Panc1 (cell line): ENCODE data around the gene CPA2. TPM values are rescaled to one million over a fixed set of nuclear protein-coding genes. Genes with fewer than 3 reads are reported as not detected.

Experiments
- ATAC-seq: fragments of 200-7000 bp; cut with Tn5 transposase; 2 replicates; pipeline ENCODE4 v1.9.1; 2020; ENCODE audit warnings: mild to moderate bottlenecking, moderate library complexity
- BruUV-seq: library from RNA; stranded (reverse); fragments of 400-500 nt; replicated peaks from 2 replicates; lab custom pipeline; 2021; lab: Mats Ljungman, UMichigan
- CTCF ChIA-PET: fragments of 300-600 bp; sonication (Branson Sonifier 250); formaldehyde crosslinking; loops from one replicate; lab custom pipeline; 2022; ENCODE audit warnings: antibody characterized with exemption; lab: Charles Lee
- POLR2A ChIA-PET: fragments of 300-600 bp; sonication (Branson Sonifier 250); formaldehyde crosslinking; loops from one replicate; lab custom pipeline; 2022; ENCODE audit warnings: antibody characterized with exemption; lab: Charles Lee
- DNase-seq: peaks from one replicate; pipeline ENCODE4 v3.0.0-alpha.2; 2010; ENCODE audit warnings: low read depth, low spot score
- H3K27ac ChIP-seq: 2 replicates; pipeline ENCODE4 v1.5.1; 2011; ENCODE audit warnings: mild to moderate bottlenecking, low read length, inconsistent platforms
- H3K27me3 ChIP-seq: fragments of 200-500 bp; sonication (Bioruptor generic); 2 replicates; pipeline ENCODE4 v1.6.0; 2014; ENCODE audit warnings: low read length, inconsistent platforms; ENCODE audit not compliant: control insufficient read depth, insufficient read depth
- H3K36me3 ChIP-seq: fragments of 200-500 bp; sonication (Bioruptor generic); 2 replicates; pipeline ENCODE4 v1.5.1; 2014; ENCODE audit warnings: inconsistent platforms, mild to moderate bottlenecking, low read length, moderate library complexity; ENCODE audit not compliant: control insufficient read depth, insufficient read depth
- H3K4me1 ChIP-seq: 2 replicates; pipeline ENCODE4 v1.5.1; 2011; ENCODE audit warnings: inconsistent platforms, mild to moderate bottlenecking, low read length, moderate library complexity; ENCODE audit not compliant: control insufficient read depth, insufficient read depth
- H3K4me3 ChIP-seq, 2 experiments: 2 replicates each; pipeline ENCODE4 v1.5.1; 2011 to 2012; ENCODE audit warnings: low read depth in 2 of 2, low read length in 2 of 2, mild to moderate bottlenecking in 2 of 2, inconsistent platforms in 1 of 2, moderate library complexity in 1 of 2
- H3K9me3 ChIP-seq: fragments of 200-500 bp; sonication (Bioruptor generic); 2 replicates; pipeline ENCODE4 v1.5.1; 2014; ENCODE audit warnings: low read depth, mild to moderate bottlenecking, inconsistent platforms, low read length, moderate library complexity; ENCODE audit not compliant: control insufficient read depth, insufficient read depth
- CTCF ChIP-seq: fragments of 450-650 bp; IDR thresholded peaks from 2 replicates; pipeline ENCODE4 v1.5.1; 2017; ENCODE audit warnings: mild to moderate bottlenecking
- POLR2AphosphoS5 ChIP-seq: IDR thresholded peaks from 2 replicates; pipeline ENCODE4 v1.6.1; 2012; ENCODE audit warnings: mild to moderate bottlenecking, low read depth, low read length, moderate library complexity
- REST ChIP-seq, 2 experiments: IDR thresholded peaks; 2 replicates each; pipeline ENCODE4 v1.6.1; 2011 to 2012; ENCODE audit warnings: low read depth in 2 of 2, control low read depth in 1 of 2, low read length in 1 of 2, mild to moderate bottlenecking in 1 of 2, moderate library complexity in 1 of 2; ENCODE audit not compliant: insufficient read depth in 1 of 2
- SIN3A ChIP-seq: IDR thresholded peaks from 2 replicates; pipeline ENCODE4 v1.6.1; 2012; ENCODE audit warnings: low read depth, mild to moderate bottlenecking, low read length, moderate library complexity, borderline replicate concordance; ENCODE audit not compliant: insufficient read depth
- TCF7L2 ChIP-seq: IDR thresholded peaks from 2 replicates; pipeline ENCODE4 v1.6.1; 2011; ENCODE audit warnings: mild to moderate bottlenecking, low read depth, low read length, inconsistent platforms
- in situ Hi-C: cut with HindIII; loops from 2 replicates; pipeline ENCODE4 v1.10.0; 2016; ENCODE audit warnings: low sequenced_read_pairs, low pct_unique_long_range_greater_than_20kb
- intact Hi-C: fragments of 100-400 bp; cut with micrococcal nuclease; formaldehyde crosslinking; loops from one replicate; pipeline ENCODE4 v1.10.0; 2022; ENCODE audit not compliant: unreplicated experiment
- total RNA-seq: library from RNA; stranded (reverse); gene quantifications from one replicate; pipeline ENCODE4 v1.2.1, GENCODE V29; 2021; ENCODE audit not compliant: unreplicated experiment

Gene CPA2
- total RNA-seq, 1 experiment from 2014 or later = 0.87 TPM

- ATAC-seq (no peak), DNase-seq (no peak)
- intact Hi-C loops = no loop called here
- Histone ChIP-seq H3K4me1 (no peaks in the 10 kb centered on the region), H3K4me3 (no peak overlapping the region), H3K9me3 (no peaks in the 10 kb centered on the region), H3K27ac (no peak overlapping the region), H3K27me3 (no peaks in the 10 kb centered on the region), H3K36me3 (no peaks in the 10 kb centered on the region)
- no TSS peak for BruUV-seq
- POLR2A ChIA-PET = no interaction called here
- no peak for TF ChIP-seq REST (IDR thresholded peaks at IDR 0.05; ENCODE audit: insufficient read depth in 1 of 2, low read depth in 2 of 2, low read length in 1 of 2)
- TF ChIP-seq TCF7L2 = no peak
- TF ChIP-seq SIN3A = no peak
- no peak for TF ChIP-seq CTCF
- no peak for TF ChIP-seq POLR2AphosphoS5
- CTCF ChIA-PET = no interaction called here
- in situ Hi-C loops = no loop called here
Observed at GRCh38 chr7:130281260-130281659, 14.6 kb downstream of the CPA2 start.

- ChIA-PET POLR2A (no interaction called here), CTCF (interaction anchor here (0.7 kb wide), 1 partner anchor 473 kb away, joined by 6 read pairs; no protein-coding TSS in a partner anchor)
- H3K9me3 ChIP-seq = no peaks in the 10 kb centered on the region
- no TSS peak for BruUV-seq
- H3K4me1 ChIP-seq = no peaks in the 10 kb centered on the region
- no peaks in the 10 kb centered on the region for H3K36me3 ChIP-seq
- TF ChIP-seq POLR2AphosphoS5 = no peak
- no peak for TF ChIP-seq REST (IDR thresholded peaks at IDR 0.05; ENCODE audit: insufficient read depth in 1 of 2, low read depth in 2 of 2, low read length in 1 of 2)
- TF ChIP-seq CTCF = no peak
- TF ChIP-seq TCF7L2 = no peak
- no peak for TF ChIP-seq SIN3A
- no peak for DNase-seq
- in situ Hi-C loops (no loop called here), intact Hi-C loops (no loop called here)
- H3K4me3 ChIP-seq = no peak overlapping the region
- no peak for ATAC-seq
- H3K27me3 ChIP-seq = no peaks in the 10 kb centered on the region
- H3K27ac ChIP-seq = no peak overlapping the region
Observed at GRCh38 chr7:130286881-130287280, 20.2 kb downstream of the CPA2 start.
